Neural cell (in vitro differentiated cells): ENCODE measurements around the gene PSMB1. TPM values are rescaled to one million over a fixed set of nuclear protein-coding genes. Genes with fewer than 3 reads are reported as not detected.

ENCODE experiments used
- H2AFZ ChIP-seq: fragments of 200-600, 300-800 bp; sonication (generic), shearing (Covaris generic); 2 replicates; pipeline ENCODE4 v1.6.0; 2014; ENCODE audit warnings: low read depth, mild to moderate bottlenecking, antibody characterized with exemption, low read length, moderate library complexity
- H3F3A ChIP-seq: fragments of 200-600 bp; shearing (Covaris generic); 2 replicates; pipeline ENCODE4 v1.6.1; 2016; ENCODE audit warnings: mild to moderate bottlenecking, moderate library complexity, mixed read lengths, antibody characterized with exemption, low read length; ENCODE audit not compliant: insufficient read depth, poor library complexity, severe bottlenecking
- H3K27ac ChIP-seq: fragments of 200-600, 300-800 bp; sonication (generic), shearing (Covaris generic); 2 replicates; pipeline ENCODE4 v1.5.1; 2014; ENCODE audit warnings: mild to moderate bottlenecking, low read length, moderate library complexity
- H3K27me3 ChIP-seq: fragments of 300-800, 200-600 bp; sonication (generic), shearing (Covaris generic); 2 replicates; pipeline ENCODE4 v1.6.0; 2014; ENCODE audit warnings: mild to moderate bottlenecking, low read depth, low read length, moderate library complexity; ENCODE audit not compliant: insufficient read depth
- H3K36me3 ChIP-seq: fragments of 300-800, 200-600 bp; sonication (generic), shearing (Covaris generic); 2 replicates; pipeline ENCODE4 v1.5.1; 2014; ENCODE audit warnings: mild to moderate bottlenecking, antibody characterized with exemption, low read length, moderate library complexity; ENCODE audit not compliant: insufficient read depth
- H3K4me2 ChIP-seq: fragments of 300-800, 200-600 bp; sonication (generic), shearing (Covaris generic); 2 replicates; pipeline ENCODE4 v1.6.0; 2014; ENCODE audit warnings: mild to moderate bottlenecking, low read length
- H3K4me3 ChIP-seq: fragments of 300-800, 200-600 bp; sonication (generic), shearing (Covaris generic); 2 replicates; pipeline ENCODE4 v1.5.1; 2014; ENCODE audit warnings: mild to moderate bottlenecking, low read length, moderate library complexity
- H3K79me2 ChIP-seq: fragments of 200-600 bp; shearing (Covaris generic); replicated peaks from 2 replicates; pipeline ENCODE4 v1.6.0; 2014; ENCODE audit warnings: mild to moderate bottlenecking, low read length, moderate library complexity; ENCODE audit not compliant: insufficient read depth
- H3K9ac ChIP-seq: fragments of 300-800, 200-600 bp; sonication (generic), shearing (Covaris generic); 2 replicates; pipeline ENCODE4 v1.6.1; 2016; ENCODE audit warnings: mild to moderate bottlenecking, low read length, mixed read lengths
- H3K9me2 ChIP-seq: fragments of 200-600 bp; shearing (Covaris generic); 2 replicates; pipeline ENCODE4 v1.6.1; 2016; ENCODE audit warnings: mild to moderate bottlenecking, low read length, mixed read lengths; ENCODE audit not compliant: insufficient read depth
- H3K9me3 ChIP-seq: fragments of 200-600, 300-800 bp; sonication (generic), shearing (Covaris generic); 2 replicates; pipeline ENCODE4 v1.6.1; 2016; ENCODE audit warnings: mild to moderate bottlenecking, mixed run types, low read length, moderate library complexity, mixed read lengths
- H4K20me1 ChIP-seq: fragments of 200-600 bp; shearing (Covaris generic); 2 replicates; pipeline ENCODE4 v1.6.1; 2016; ENCODE audit warnings: mild to moderate bottlenecking, mixed run types; ENCODE audit not compliant: insufficient read depth
- EZH2 ChIP-seq: fragments of 200-600, 300-800 bp; shearing (Covaris generic), sonication (generic); IDR thresholded peaks from 2 replicates; pipeline ENCODE4 v1.6.1; 2014; ENCODE audit warnings: antibody characterized with exemption, low read length, borderline replicate concordance, mild to moderate bottlenecking; ENCODE audit not compliant: insufficient read depth, poor library complexity, severe bottlenecking
- MXI1 ChIP-seq: fragments of 450-650 bp; conservative IDR thresholded peaks from 2 replicates; pipeline ENCODE4 v1.6.1; 2014; ENCODE audit warnings: antibody characterized with exemption, mild to moderate bottlenecking; ENCODE audit not compliant: poor library complexity, severe bottlenecking
- TAF1 ChIP-seq: IDR thresholded peaks from 2 replicates; pipeline ENCODE4 v1.6.1; 2012; ENCODE audit warnings: low read depth
- polyA plus RNA-seq: library from polyadenylated mRNA; depleted of rRNA; stranded (reverse); fragments of >200 nt; gene quantifications from 2 replicates; pipeline ENCODE4 v1.2.3, GENCODE V29; 2014

Gene PSMB1
- polyA plus RNA-seq, 1 donor from 2014 or later = 365 TPM

- no peaks in the 10 kb centered on the region for H3K27me3 ChIP-seq
- no peaks in the 10 kb centered on the region for H3K9me2 ChIP-seq
Measured at GRCh38 chr6:170485159-170485558, 67.9 kb downstream of the PSMB1 start.

More at GRCh38 chr6:170485159-170485558, 67.9 kb downstream of the PSMB1 start:
- no peak overlapping the region for H3K9ac ChIP-seq
- H3K36me3 ChIP-seq = no peaks in the 10 kb centered on the region
- H3K9me3 ChIP-seq = no peaks in the 10 kb centered on the region
- no peak overlapping the region for H3K4me3 ChIP-seq
- H3K79me2 ChIP-seq = no peaks in the 10 kb centered on the region
- H3F3A ChIP-seq = no peaks in the 10 kb centered on the region
- TF ChIP-seq MXI1 (no peak), EZH2 (no peak), TAF1 (no peak)
- H2AFZ ChIP-seq = no peak overlapping the region
- no peak overlapping the region for H3K27ac ChIP-seq
- no peaks in the 10 kb centered on the region for H4K20me1 ChIP-seq
- no peak overlapping the region for H3K4me2 ChIP-seq

Other genes with a start within 250 kb of the PSMB1 start
- gene FAM120B, start 246.5 kb downstream of the PSMB1 start, polyA plus RNA-seq = 14.1 and 17.9 TPM in 2 replicates
- 27.3 and 30.2 TPM in 2 replicates for gene TBP, start 1.1 kb upstream of the PSMB1 start, polyA plus RNA-seq
- gene PDCD2, start 31.3 kb upstream of the PSMB1 start, polyA plus RNA-seq = 132 and 139 TPM in 2 replicates